Measurements from ENCODE around the gene CALML4.

- no peak for TF ChIP-seq CTCF (conservative IDR thresholded peaks at IDR 0.05 in 1 of 2, IDR thresholded peaks at IDR 0.05 in 1 of 2; ENCODE audit: extremely low read depth in 1 of 2, insufficient read depth in 1 of 2, low read depth in 1 of 2, low read length in 2 of 2)
- TF ChIP-seq EZH2 (IDR thresholded peaks at IDR 0.05; ENCODE audit: borderline replicate concordance, low read length), result no peak
These were observed 3.0 kb upstream of the CALML4 start for GRCh38 chr15:68208136-68208535.
